Measurements from ENCODE around the gene ACOD1. TPM values are rescaled to one million over a fixed set of nuclear protein-coding genes. Genes with fewer than 3 reads are reported as not detected.

Gene ACOD1
- total RNA-seq, 1 experiment from 2014 or later: not detected

- Histone ChIP-seq H3K4me3 (ENCODE audit: insufficient read depth, low read depth, low read length) (no peak overlapping the region), H3K27me3 (ENCODE audit: control insufficient read depth, insufficient read depth, low read length) (no peaks in the 10 kb centered on the region), H3K36me3 (replicated peaks; ENCODE audit: control insufficient read depth, insufficient read depth, low read length) (no peaks in the 10 kb centered on the region)
- no peak for DNase-seq
These were observed 18.7 kb downstream of the ACOD1 start for GRCh38 chr13:76967031-76967430.

- DNase-seq: no peak
- H3K27me3 ChIP-seq (ENCODE audit: control insufficient read depth, insufficient read depth, low read length): no peaks in the 10 kb centered on the region
- H3K36me3 ChIP-seq (replicated peaks; ENCODE audit: control insufficient read depth, insufficient read depth, low read length): no peaks in the 10 kb centered on the region
- no peak overlapping the region for H3K4me3 ChIP-seq (ENCODE audit: insufficient read depth, low read depth, low read length)
These were observed 19.7 kb downstream of the ACOD1 start for GRCh38 chr13:76968041-76968440.

GRCh38 chr13:76969488-76970365 is 21.4 kb downstream of the ACOD1 start:
- no peaks in the 10 kb centered on the region for H3K27me3 ChIP-seq (ENCODE audit: control insufficient read depth, insufficient read depth, low read length)
- no peak for DNase-seq
- H3K4me3 ChIP-seq (ENCODE audit: insufficient read depth, low read depth, low read length): no peak overlapping the region
- H3K36me3 ChIP-seq (replicated peaks; ENCODE audit: control insufficient read depth, insufficient read depth, low read length): no peaks in the 10 kb centered on the region

- Histone ChIP-seq H3K36me3 (replicated peaks; ENCODE audit: control insufficient read depth, insufficient read depth, low read length) (no peaks in the 10 kb centered on the region), H3K4me3 (ENCODE audit: insufficient read depth, low read depth, low read length) (no peak overlapping the region), H3K27me3 (ENCODE audit: control insufficient read depth, insufficient read depth, low read length) (no peaks in the 10 kb centered on the region)
- no peak for DNase-seq
These were observed 22.9 kb downstream of the ACOD1 start for GRCh38 chr13:76971215-76971614.

- DNase-seq: no peak
- no peaks in the 10 kb centered on the region for H3K27me3 ChIP-seq (ENCODE audit: control insufficient read depth, insufficient read depth, low read length)
- H3K4me3 ChIP-seq (ENCODE audit: insufficient read depth, low read depth, low read length): no peak overlapping the region
- no peaks in the 10 kb centered on the region for H3K36me3 ChIP-seq (replicated peaks; ENCODE audit: control insufficient read depth, insufficient read depth, low read length)
These were observed 23.8 kb downstream of the ACOD1 start for GRCh38 chr13:76971851-76972829.

- Histone ChIP-seq H3K4me3 (ENCODE audit: insufficient read depth, low read depth, low read length) (no peak overlapping the region), H3K27me3 (ENCODE audit: control insufficient read depth, insufficient read depth, low read length) (no peaks in the 10 kb centered on the region), H3K36me3 (replicated peaks; ENCODE audit: control insufficient read depth, insufficient read depth, low read length) (no peaks in the 10 kb centered on the region)
- no peak for DNase-seq
These were observed 25.8 kb downstream of the ACOD1 start for GRCh38 chr13:76973920-76974617.

- H3K36me3 ChIP-seq (replicated peaks; ENCODE audit: control insufficient read depth, insufficient read depth, low read length): no peaks in the 10 kb centered on the region
- no peak for DNase-seq
- no peaks in the 10 kb centered on the region for H3K27me3 ChIP-seq (ENCODE audit: control insufficient read depth, insufficient read depth, low read length)
- H3K4me3 ChIP-seq (ENCODE audit: insufficient read depth, low read depth, low read length): no peak overlapping the region
These were observed 26.3 kb downstream of the ACOD1 start for GRCh38 chr13:76974618-76974975.

- Histone ChIP-seq H3K4me3 (ENCODE audit: insufficient read depth, low read depth, low read length) (no peak overlapping the region), H3K27me3 (ENCODE audit: control insufficient read depth, insufficient read depth, low read length) (no peaks in the 10 kb centered on the region), H3K36me3 (replicated peaks; ENCODE audit: control insufficient read depth, insufficient read depth, low read length) (no peaks in the 10 kb centered on the region)
- no peak for DNase-seq
These were observed 27.6 kb downstream of the ACOD1 start for GRCh38 chr13:76975863-76976262.

GRCh38 chr13:76976490-76976889 is 28.2 kb downstream of the ACOD1 start:
- H3K36me3 ChIP-seq (replicated peaks; ENCODE audit: control insufficient read depth, insufficient read depth, low read length): no peaks in the 10 kb centered on the region
- H3K4me3 ChIP-seq (ENCODE audit: insufficient read depth, low read depth, low read length): no peak overlapping the region
- no peak for DNase-seq
- H3K27me3 ChIP-seq (ENCODE audit: control insufficient read depth, insufficient read depth, low read length): no peaks in the 10 kb centered on the region

- H3K27me3 ChIP-seq (ENCODE audit: control insufficient read depth, insufficient read depth, low read length): no peaks in the 10 kb centered on the region
These were observed 28.6 kb downstream of the ACOD1 start for GRCh38 chr13:76976929-76977328.

GRCh38 chr13:76980075-76980718 is 31.9 kb downstream of the ACOD1 start:
- Histone ChIP-seq H3K36me3 (replicated peaks; ENCODE audit: control insufficient read depth, insufficient read depth, low read length) (no peaks in the 10 kb centered on the region), H3K27me3 (ENCODE audit: control insufficient read depth, insufficient read depth, low read length) (no peaks in the 10 kb centered on the region), H3K4me3 (ENCODE audit: insufficient read depth, low read depth, low read length) (no peak overlapping the region)
- DNase-seq: peak; percentile 96

More at GRCh38 chr13:76976929-76977328, 28.6 kb downstream of the ACOD1 start:
- Histone ChIP-seq H3K4me3 (ENCODE audit: insufficient read depth, low read depth, low read length) (no peak overlapping the region), H3K36me3 (replicated peaks; ENCODE audit: control insufficient read depth, insufficient read depth, low read length) (no peaks in the 10 kb centered on the region)
- DNase-seq: no peak

GRCh38 chr13:76982061-76982460 is 33.8 kb downstream of the ACOD1 start:
- Histone ChIP-seq H3K4me3 (ENCODE audit: insufficient read depth, low read depth, low read length) (no peak overlapping the region), H3K36me3 (replicated peaks; ENCODE audit: control insufficient read depth, insufficient read depth, low read length) (no peaks in the 10 kb centered on the region), H3K27me3 (ENCODE audit: control insufficient read depth, insufficient read depth, low read length) (no peaks in the 10 kb centered on the region)
- DNase-seq: no peak

GRCh38 chr13:76983676-76984075 is 35.4 kb downstream of the ACOD1 start:
- Histone ChIP-seq H3K36me3 (replicated peaks; ENCODE audit: control insufficient read depth, insufficient read depth, low read length) (no peaks in the 10 kb centered on the region), H3K27me3 (ENCODE audit: control insufficient read depth, insufficient read depth, low read length) (no peaks in the 10 kb centered on the region), H3K4me3 (ENCODE audit: insufficient read depth, low read depth, low read length) (no peak overlapping the region)
- DNase-seq: no peak

GRCh38 chr13:76991432-76991795 is 43.1 kb downstream of the ACOD1 start:
- H3K4me3 ChIP-seq (ENCODE audit: insufficient read depth, low read depth, low read length): peak overlapping the region; percentile 72
- H3K27me3 ChIP-seq (ENCODE audit: control insufficient read depth, insufficient read depth, low read length): no peaks in the 10 kb centered on the region
- no peaks in the 10 kb centered on the region for H3K36me3 ChIP-seq (replicated peaks; ENCODE audit: control insufficient read depth, insufficient read depth, low read length)
- DNase-seq: no peak
